ENCODE data around the gene PADI3. TPM values are rescaled to one million over a fixed set of nuclear protein-coding genes. Genes with fewer than 3 reads are reported as not detected.

Gene PADI3
- total and polyA plus RNA-seq, 7 donors = 0.01 to 0.09 (median 0.04) TPM; not detected in 4

GRCh38 chr1:17281775-17282181 lies 32.9 kb downstream of the PADI3 start:
- H3K36me3 ChIP-seq (ENCODE audit: insufficient read depth in 1 of 2, low read depth in 1 of 2) = no peaks in the 10 kb centered on the region
- no peak overlapping the region for H3K4me3 ChIP-seq
- H3K27me3 ChIP-seq (ENCODE audit: insufficient read depth in 3 of 3, low read length in 2 of 3) = peaks cover 0 to 40% (median 6%) of the 10 kb centered on the region in 3 donors
- H3K4me1 ChIP-seq = no peaks in the 10 kb centered on the region
- no peak overlapping the region for H3K27ac ChIP-seq
- 61 to 77% (median 71%) methylated on average over 8 of the region's 8 CpGs for WGBS, 3 donors
- ATAC-seq = no peak
- intact Hi-C loops (cut with DNase I) = no loop called here
- no peaks in the 10 kb centered on the region for H3K9me3 ChIP-seq
- DNase-seq = no peak
- no peak for TF ChIP-seq CTCF (IDR thresholded peaks at IDR 0.05)

- no peak for TF ChIP-seq CTCF (IDR thresholded peaks at IDR 0.05)
- Histone ChIP-seq H3K27ac (no peak overlapping the region), H3K4me3 (no peak overlapping the region), H3K4me1 (no peaks in the 10 kb centered on the region), H3K9me3 (no peaks in the 10 kb centered on the region), H3K36me3 (ENCODE audit: insufficient read depth in 1 of 2, low read depth in 1 of 2) (no peaks in the 10 kb centered on the region), H3K27me3 (ENCODE audit: insufficient read depth in 3 of 3, low read length in 2 of 3) (peaks cover 0 to 45% (median 4%) of the 10 kb centered on the region in 3 donors)
- 72 to 94% (median 92%) methylated on average over 5 of the region's 5 CpGs for WGBS, 3 donors
- intact Hi-C loops (cut with DNase I) = no loop called here
- DNase-seq (no peak), ATAC-seq (no peak)
Measured at GRCh38 chr1:17282836-17283235, 33.9 kb downstream of the PADI3 start.

GRCh38 chr1:17286646-17287045 lies 37.7 kb downstream of the PADI3 start:
- TF ChIP-seq CTCF (IDR thresholded peaks at IDR 0.05) = no peak
- WGBS, 3 donors = 78 to 83% (median 78%) methylated on average over 5 of the region's 5 CpGs
- Histone ChIP-seq H3K27ac (no peak overlapping the region), H3K4me3 (no peak overlapping the region), H3K9me3 (no peaks in the 10 kb centered on the region), H3K4me1 (no peaks in the 10 kb centered on the region), H3K36me3 (ENCODE audit: insufficient read depth in 1 of 2, low read depth in 1 of 2) (no peaks in the 10 kb centered on the region), H3K27me3 (ENCODE audit: insufficient read depth in 3 of 3, low read length in 2 of 3) (peaks cover 0 to 55% (median 1%) of the 10 kb centered on the region in 3 donors)
- ATAC-seq = no peak
- no peak for DNase-seq
- intact Hi-C loops (cut with DNase I) = no loop called here

- 82 to 88% (median 85%) methylated on average over 5 of the region's 5 CpGs for WGBS, 3 donors
- intact Hi-C loops (cut with DNase I) = no loop called here
- no peaks in the 10 kb centered on the region for H3K4me1 ChIP-seq
- H3K27ac ChIP-seq = no peak overlapping the region
- H3K36me3 ChIP-seq (ENCODE audit: insufficient read depth in 1 of 2, low read depth in 1 of 2) = no peaks in the 10 kb centered on the region
- ATAC-seq (no peak), DNase-seq (no peak)
- no peak for TF ChIP-seq CTCF (IDR thresholded peaks at IDR 0.05)
- no peak overlapping the region for H3K4me3 ChIP-seq
- no peaks in the 10 kb centered on the region for H3K9me3 ChIP-seq
- H3K27me3 ChIP-seq (ENCODE audit: insufficient read depth in 3 of 3, low read length in 2 of 3) = peaks cover 0 to 49% (median 1%) of the 10 kb centered on the region in 3 donors
Measured at GRCh38 chr1:17287130-17287776, 38.4 kb downstream of the PADI3 start.

GRCh38 chr1:17289721-17290120 lies 40.8 kb downstream of the PADI3 start:
- H3K4me1 ChIP-seq = no peaks in the 10 kb centered on the region
- no peak for DNase-seq
- H3K4me3 ChIP-seq = no peak overlapping the region
- WGBS, 3 donors = 19 to 27% (median 24%) methylated on average over 2 of the region's 2 CpGs
- no peaks in the 10 kb centered on the region for H3K36me3 ChIP-seq (ENCODE audit: insufficient read depth in 1 of 2, low read depth in 1 of 2)
- intact Hi-C loops (cut with DNase I) = no loop called here
- no peaks in the 10 kb centered on the region for H3K9me3 ChIP-seq
- ATAC-seq = no peak
- H3K27ac ChIP-seq = no peak overlapping the region
- peaks cover 0 to 33% (median 2%) of the 10 kb centered on the region in 3 donors for H3K27me3 ChIP-seq (ENCODE audit: insufficient read depth in 3 of 3, low read length in 2 of 3)
- TF ChIP-seq CTCF (IDR thresholded peaks at IDR 0.05) = no peak

All from psoas muscle (tissue), 8 donors.